NCI-H1436 (cell line): ENCODE measurements around the gene RNPEP.
A peak's percentile ranks its signal among the peaks of the same experiment; 100 is the strongest.
"Not testable (repeated sequence)": the region's sequence is repeated elsewhere in the genome, so short reads cannot be mapped to it uniquely, and the experiment has no call there.

Experiments used
- DNase-seq: peaks from one replicate; lab custom pipeline; 2025; lab: John Stamatoyannopoulos, UW

The RNPEP gene

GRCh38 chr1:202036595-202037387 lies 54.3 kb downstream of the RNPEP start:
- no peak for DNase-seq

- DNase-seq: no peak
These were observed 55.4 kb downstream of the RNPEP start for GRCh38 chr1:202037706-202038296.

GRCh38 chr1:202038688-202039346 lies 56.4 kb downstream of the RNPEP start:
- DNase-seq: no peak

- no peak for DNase-seq
These were observed 63.3 kb downstream of the RNPEP start for GRCh38 chr1:202045705-202046104.

GRCh38 chr1:202046227-202046626 lies 63.8 kb downstream of the RNPEP start:
- DNase-seq: peak; percentile 71

GRCh38 chr1:202046748-202047708 lies 64.6 kb downstream of the RNPEP start:
- no peak for DNase-seq

- DNase-seq: no peak
These were observed 65.5 kb downstream of the RNPEP start for GRCh38 chr1:202047977-202048376.

GRCh38 chr1:202049129-202049528 lies 66.7 kb downstream of the RNPEP start:
- DNase-seq: no peak

- DNase-seq: no peak
These were observed 71.6 kb downstream of the RNPEP start for GRCh38 chr1:202054094-202054493.

GRCh38 chr1:202054673-202055072 lies 72.2 kb downstream of the RNPEP start:
- not testable (repeated sequence) for DNase-seq
